ENCODE data around the gene CYP27C1.
"Not testable (repeated sequence)": the region's sequence is repeated elsewhere in the genome, so short reads cannot be mapped to it uniquely, and the experiment has no call there.

The CYP27C1 gene

DNA sequence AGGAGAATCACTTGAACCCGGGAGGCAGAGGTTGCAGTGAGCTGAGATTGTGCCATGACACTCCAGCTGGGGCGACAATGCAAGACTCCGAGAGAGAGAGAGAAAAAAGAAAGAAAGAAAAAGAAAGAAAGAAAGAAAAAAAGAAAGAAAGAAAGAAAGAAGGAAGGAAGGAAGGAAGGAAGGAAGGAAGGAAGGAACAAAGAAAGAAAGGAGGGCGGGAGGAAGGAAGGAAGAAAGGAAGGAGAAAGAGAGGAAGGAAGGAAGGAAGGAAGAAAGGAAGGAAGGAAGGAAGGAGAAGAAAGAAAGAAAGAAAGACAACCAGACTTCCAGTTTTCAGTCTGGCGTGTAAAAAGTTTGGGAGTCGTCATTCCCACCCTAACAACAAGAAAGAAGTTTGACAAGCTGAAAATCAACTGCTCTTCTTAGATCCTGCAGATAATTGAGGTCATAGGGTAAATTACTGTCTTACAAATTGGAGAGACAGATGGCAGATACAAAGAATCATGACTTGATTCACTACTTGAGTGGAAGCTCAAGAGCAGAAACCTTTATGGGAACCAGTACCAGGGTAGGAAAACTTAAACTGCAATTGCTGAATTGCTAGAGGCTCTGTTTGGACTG lies 15.1 kb upstream of the CYP27C1 start:
- Histone ChIP-seq H3K9ac (no peak overlapping the region), H4K20me1 (no peaks in the 10 kb centered on the region), H3K36me3 (no peaks in the 10 kb centered on the region; the same call in 1 of the 2 replicates), H3K9me3 (peaks cover 28% of the 10 kb centered on the region), H3K27me3 (no peaks in the 10 kb centered on the region), H3K27ac (no peak overlapping the region), H3K4me1 (no peaks in the 10 kb centered on the region), H3K4me3 (no peak overlapping the region), H3K4me2 (no peak overlapping the region)
- no peak for TF ChIP-seq Cebpa-rat (IDR thresholded peaks at IDR 0.05)

GRCh38 chr2:127233710-127234109 lies 13.6 kb upstream of the CYP27C1 start:
- Histone ChIP-seq H3K4me2 (no peak overlapping the region), H3K27me3 (no peaks in the 10 kb centered on the region), H3K4me3 (no peak overlapping the region), H3K4me1 (no peaks in the 10 kb centered on the region), H3K36me3 (no peaks in the 10 kb centered on the region; the same call in 1 of the 2 replicates), H3K9ac (no peak overlapping the region), H4K20me1 (no peaks in the 10 kb centered on the region), H3K9me3 (peaks cover 23% of the 10 kb centered on the region), H3K27ac (no peak overlapping the region)
- TF ChIP-seq Cebpa-rat (IDR thresholded peaks at IDR 0.05) = no peak

DNA sequence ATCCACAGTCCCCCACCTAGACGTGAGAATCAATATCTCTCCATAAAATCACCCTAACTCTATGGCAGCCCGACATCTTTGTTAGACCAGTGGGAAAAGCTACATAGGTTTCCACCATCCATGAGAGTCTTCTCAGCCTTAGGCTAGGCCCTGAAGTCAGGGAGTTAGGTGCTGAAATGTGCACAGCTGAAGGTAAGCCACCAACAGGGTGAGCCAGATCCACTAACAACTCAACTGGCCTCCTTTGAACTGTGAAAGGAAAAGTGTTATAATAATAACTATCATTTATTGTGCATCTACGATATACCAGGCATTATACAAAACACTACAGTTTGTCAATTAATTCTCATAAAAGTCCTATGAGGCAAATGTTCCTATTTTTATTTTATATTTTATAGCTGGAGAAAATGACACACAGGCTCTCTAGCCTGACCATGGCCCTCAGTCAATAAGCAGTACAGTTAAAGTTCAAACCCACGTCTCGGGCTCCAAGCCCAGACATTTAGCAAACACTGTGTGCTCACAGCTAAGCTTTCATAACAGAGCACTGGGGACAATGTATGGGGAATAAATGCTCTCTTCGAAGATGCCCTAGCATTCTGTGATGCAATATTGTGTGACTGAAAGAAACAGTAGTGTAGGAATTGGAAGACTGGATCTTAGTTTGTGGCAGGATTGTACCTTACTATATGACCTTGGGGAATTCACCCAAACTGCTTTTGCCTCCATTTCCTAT lies 11.2 kb upstream of the CYP27C1 start:
- Histone ChIP-seq H3K36me3 (no peaks in the 10 kb centered on the region), H3K9ac (no peak overlapping the region), H3K27me3 (no peaks in the 10 kb centered on the region), H3K9me3 (peaks cover 15% of the 10 kb centered on the region), H3K4me2 (no peak overlapping the region), H3K27ac (no peak overlapping the region), H4K20me1 (no peaks in the 10 kb centered on the region), H3K4me3 (no peak overlapping the region), H3K4me1 (no peaks in the 10 kb centered on the region)
- no peak for TF ChIP-seq Cebpa-rat (IDR thresholded peaks at IDR 0.05)

DNA sequence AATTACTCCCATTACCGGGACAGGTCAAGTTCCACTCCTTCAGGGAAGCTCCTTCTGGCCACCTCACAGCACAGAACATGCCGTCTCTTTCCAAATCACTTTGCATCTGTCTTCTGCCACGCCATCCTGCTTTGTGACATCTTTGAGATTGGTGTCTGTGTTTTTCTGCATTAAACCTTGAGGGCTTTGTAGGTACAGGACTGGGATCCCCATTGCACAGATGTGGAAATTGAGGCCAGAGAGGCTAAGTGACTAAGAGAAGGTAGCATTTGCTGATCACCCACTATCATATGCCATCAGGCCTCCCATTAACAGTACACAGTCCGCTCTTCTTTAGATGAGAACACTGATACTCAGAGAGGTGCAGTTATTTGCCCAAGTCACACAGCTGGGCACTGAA lies 9.5 kb upstream of the CYP27C1 start:
- no peak for TF ChIP-seq Cebpa-rat (IDR thresholded peaks at IDR 0.05)
- Histone ChIP-seq H3K4me1 (no peaks in the 10 kb centered on the region), H3K4me3 (no peak overlapping the region), H3K36me3 (no peaks in the 10 kb centered on the region), H3K27me3 (no peaks in the 10 kb centered on the region), H3K4me2 (no peak overlapping the region), H4K20me1 (no peaks in the 10 kb centered on the region), H3K27ac (no peak overlapping the region), H3K9ac (no peak overlapping the region), H3K9me3 (peaks cover 15% of the 10 kb centered on the region)

DNA sequence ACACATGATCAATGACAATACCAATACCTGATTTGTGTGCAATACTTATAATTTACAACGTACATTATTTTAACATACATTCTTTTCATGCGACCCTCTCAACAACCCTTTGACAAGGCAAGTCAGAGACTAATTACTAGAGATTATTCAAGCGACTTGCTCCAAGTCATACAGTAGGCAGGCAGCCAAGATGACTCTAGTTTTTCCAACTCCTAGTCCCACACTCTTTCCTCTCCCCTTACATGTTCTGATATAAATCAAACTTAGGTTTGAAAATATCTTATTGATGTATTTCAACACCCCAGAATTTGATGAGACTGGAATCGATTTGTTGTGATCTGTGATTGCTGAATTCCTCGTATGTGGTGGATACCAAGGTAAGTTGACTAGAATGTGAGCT lies 8.0 kb upstream of the CYP27C1 start:
- no peaks in the 10 kb centered on the region for H4K20me1 ChIP-seq
- no peak overlapping the region for H3K9ac ChIP-seq
- H3K9me3 ChIP-seq = peaks cover 15% of the 10 kb centered on the region
- no peaks in the 10 kb centered on the region for H3K36me3 ChIP-seq
- H3K4me1 ChIP-seq = no peaks in the 10 kb centered on the region
- no peak overlapping the region for H3K4me2 ChIP-seq
- TF ChIP-seq Cebpa-rat (IDR thresholded peaks at IDR 0.05) = no peak
- no peaks in the 10 kb centered on the region for H3K27me3 ChIP-seq
- H3K4me3 ChIP-seq = no peak overlapping the region
- no peak overlapping the region for H3K27ac ChIP-seq

DNA sequence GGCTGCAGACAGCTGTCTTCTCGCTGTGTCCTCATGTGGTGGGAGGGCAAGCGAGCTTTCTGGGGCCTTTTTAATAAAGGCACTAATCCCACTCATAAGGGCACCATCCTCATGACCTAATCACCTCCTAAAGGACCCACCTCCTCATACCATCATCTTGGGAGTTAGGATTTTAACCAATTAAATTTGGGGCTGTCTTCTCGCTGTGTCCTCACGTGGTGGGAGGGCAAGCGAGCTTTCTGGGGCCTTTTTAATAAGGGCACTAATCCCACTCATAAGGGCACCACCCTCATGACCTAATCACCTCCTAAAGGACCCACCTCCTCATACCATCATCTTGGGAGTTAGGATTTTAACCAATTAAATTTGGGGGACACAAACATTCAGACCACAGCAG lies 7.2 kb upstream of the CYP27C1 start:
- H3K9ac ChIP-seq, H4K20me1 ChIP-seq, H3K4me1 ChIP-seq, H3K4me3 ChIP-seq, H3K36me3 ChIP-seq, H3K27me3 ChIP-seq, H3K27ac ChIP-seq, H3K4me2 ChIP-seq: not testable (repeated sequence)
- H3K9me3 ChIP-seq = peaks cover 15% of the 10 kb centered on the region

GRCh38 chr2:127226520-127227263 lies 6.6 kb upstream of the CYP27C1 start:
- Histone ChIP-seq H3K9me3 (peaks cover 15% of the 10 kb centered on the region), H3K4me1 (no peaks in the 10 kb centered on the region), H3K4me2 (no peak overlapping the region), H4K20me1 (no peaks in the 10 kb centered on the region), H3K27me3 (peaks cover under 1% of the 10 kb centered on the region; the same call in 1 of the 2 replicates), H3K4me3 (no peak overlapping the region), H3K9ac (no peak overlapping the region), H3K36me3 (no peaks in the 10 kb centered on the region), H3K27ac (no peak overlapping the region)
- no peak for TF ChIP-seq Cebpa-rat (IDR thresholded peaks at IDR 0.05)

DNA sequence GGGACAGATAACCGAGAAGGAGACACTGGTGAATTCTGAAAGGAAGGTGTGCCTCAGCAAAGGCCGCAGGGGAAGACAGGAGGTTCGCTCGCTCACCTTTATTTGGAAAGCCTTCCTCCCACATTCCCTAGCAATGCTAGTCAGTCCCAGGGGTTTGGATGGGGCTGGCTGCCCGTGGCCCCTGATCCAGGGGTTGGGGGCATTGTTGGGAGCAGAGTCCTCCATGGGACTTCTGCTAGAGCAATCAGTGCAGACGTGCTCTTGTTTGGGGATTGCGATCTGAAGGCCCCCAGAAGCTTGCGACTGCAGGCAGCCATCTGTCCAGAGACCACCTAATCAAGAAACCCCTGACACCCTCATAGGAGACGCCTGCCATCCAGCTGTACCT lies 6.0 kb upstream of the CYP27C1 start:
- Histone ChIP-seq H3K36me3 (no peaks in the 10 kb centered on the region), H3K27me3 (peaks cover 6% of the 10 kb centered on the region), H3K9me3 (peaks cover 16% of the 10 kb centered on the region), H4K20me1 (no peaks in the 10 kb centered on the region), H3K4me1 (no peaks in the 10 kb centered on the region), H3K9ac (no peak overlapping the region), H3K4me2 (no peak overlapping the region), H3K4me3 (no peak overlapping the region), H3K27ac (no peak overlapping the region)
- no peak for TF ChIP-seq Cebpa-rat (IDR thresholded peaks at IDR 0.05)

DNA sequence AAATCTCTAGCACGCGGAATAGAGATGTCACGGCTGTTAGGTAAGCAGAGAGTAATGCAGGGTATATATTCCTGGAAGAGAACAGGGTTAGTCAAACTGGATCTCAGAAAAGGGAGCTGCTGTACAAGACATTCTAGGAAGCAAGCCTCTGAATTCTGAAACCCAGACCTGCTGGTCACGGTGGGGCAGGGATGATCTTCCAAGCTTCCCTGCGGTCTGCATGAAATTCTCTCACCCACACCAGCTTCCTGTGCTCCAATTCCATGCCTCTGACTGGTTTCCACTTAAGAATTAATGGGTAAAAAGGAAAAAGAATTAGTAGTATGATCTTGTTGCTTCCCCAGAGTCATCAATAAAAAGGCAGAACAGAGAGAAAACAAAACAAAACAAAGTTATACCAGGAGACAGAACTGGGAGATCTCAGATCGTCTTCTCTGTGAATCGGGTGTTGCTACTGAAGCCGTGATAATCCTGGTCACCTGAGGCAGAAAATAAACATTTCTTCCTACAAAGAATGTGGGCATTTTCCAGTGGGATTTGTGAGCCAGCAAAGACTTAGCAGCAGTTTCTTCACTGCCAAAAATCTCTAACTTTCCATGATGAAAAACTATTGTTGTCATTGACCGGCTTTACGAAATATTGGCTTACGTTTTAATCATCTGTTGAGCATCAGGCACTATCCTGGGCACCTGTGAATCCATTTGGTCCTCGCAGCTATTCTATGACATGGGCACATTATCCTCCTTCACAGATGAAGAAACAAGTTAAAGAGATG lies 5.3 kb upstream of the CYP27C1 start:
- no peak overlapping the region for H3K27ac ChIP-seq
- TF ChIP-seq Cebpa-rat (IDR thresholded peaks at IDR 0.05) = no peak
- H3K4me3 ChIP-seq = no peak overlapping the region
- peaks cover 24% of the 10 kb centered on the region for H3K9me3 ChIP-seq
- H3K36me3 ChIP-seq = no peaks in the 10 kb centered on the region
- H4K20me1 ChIP-seq = no peaks in the 10 kb centered on the region
- H3K4me2 ChIP-seq = no peak overlapping the region
- no peaks in the 10 kb centered on the region for H3K4me1 ChIP-seq
- H3K9ac ChIP-seq = no peak overlapping the region
- H3K27me3 ChIP-seq = peaks cover 13% of the 10 kb centered on the region

DNA sequence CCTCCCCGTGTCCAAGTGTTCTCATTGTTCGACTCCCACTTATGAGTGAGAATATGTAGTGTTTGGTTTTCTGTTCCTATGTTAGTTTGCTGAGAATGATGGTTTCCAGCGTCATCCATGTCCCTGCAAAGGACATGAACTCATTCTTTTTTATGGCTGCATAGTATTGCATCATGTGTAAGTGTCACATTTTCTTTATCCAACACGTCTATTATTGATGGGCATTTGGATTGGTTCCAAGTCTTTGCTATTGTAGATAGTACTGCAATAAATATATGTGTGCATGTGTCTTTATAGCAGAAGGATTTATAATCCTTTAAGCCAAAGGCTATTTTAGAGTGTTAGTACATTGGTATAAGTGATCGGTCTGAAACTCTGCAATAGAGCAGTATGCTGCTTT lies 4.0 kb upstream of the CYP27C1 start:
- not testable (repeated sequence) for H3K27ac ChIP-seq, H3K4me1 ChIP-seq, H3K4me2 ChIP-seq, H4K20me1 ChIP-seq, H3K36me3 ChIP-seq, H3K9ac ChIP-seq, H3K4me3 ChIP-seq
- Histone ChIP-seq H3K9me3 (peaks cover 33% of the 10 kb centered on the region), H3K27me3 (peaks cover 26% of the 10 kb centered on the region)
